C1 segment of cervical spinal cord (tissue), 14 donors: ENCODE data around the gene RIMS3.
"Not testable (repeated sequence)": the region's sequence is repeated elsewhere in the genome, so short reads cannot be mapped to it uniquely, and the experiment has no call there.

Experiments used
- DNase-seq, 14 donors: peaks; one replicate each; lab custom pipeline; 2025; lab: John Stamatoyannopoulos, UW

The RIMS3 gene

GRCh38 chr1:40594187-40594531, 71.3 kb downstream of the RIMS3 start:
- DNase-seq: no peak

DNA sequence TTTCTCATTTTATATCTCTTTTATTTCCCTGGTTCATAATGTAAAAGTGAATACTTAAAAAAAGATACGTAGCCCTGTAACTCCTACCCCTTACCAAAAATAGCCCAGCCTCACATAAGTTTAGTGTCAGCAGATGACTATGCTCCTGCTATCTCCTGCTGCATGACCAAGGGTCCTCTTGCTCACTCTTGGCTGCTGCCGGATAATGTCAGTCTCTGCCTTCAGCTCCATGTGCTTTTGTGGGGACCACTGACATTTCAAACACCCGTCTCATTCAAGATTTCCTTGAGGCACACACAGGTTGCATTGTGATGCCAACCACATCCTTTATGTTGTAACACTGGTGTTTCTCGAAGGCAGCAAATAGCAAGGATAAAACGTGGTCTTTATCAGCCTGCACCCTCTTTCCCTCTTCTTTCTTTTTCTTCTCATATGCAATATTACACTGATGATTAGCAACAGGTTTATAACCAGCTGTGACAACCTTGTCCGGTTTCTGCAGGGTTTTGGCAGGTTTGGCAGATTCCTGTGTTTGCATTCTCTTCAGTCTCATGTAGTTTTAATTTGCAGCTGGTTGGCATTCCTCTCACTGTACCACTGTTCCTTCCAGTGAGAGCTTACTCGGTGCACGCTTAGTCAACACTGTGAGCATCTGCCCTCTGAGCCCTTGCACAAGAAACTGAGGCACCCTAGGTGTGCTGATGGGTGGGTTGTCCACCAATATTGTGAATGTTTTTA, 71.9 kb downstream of the RIMS3 start:
- no peak for DNase-seq

DNA sequence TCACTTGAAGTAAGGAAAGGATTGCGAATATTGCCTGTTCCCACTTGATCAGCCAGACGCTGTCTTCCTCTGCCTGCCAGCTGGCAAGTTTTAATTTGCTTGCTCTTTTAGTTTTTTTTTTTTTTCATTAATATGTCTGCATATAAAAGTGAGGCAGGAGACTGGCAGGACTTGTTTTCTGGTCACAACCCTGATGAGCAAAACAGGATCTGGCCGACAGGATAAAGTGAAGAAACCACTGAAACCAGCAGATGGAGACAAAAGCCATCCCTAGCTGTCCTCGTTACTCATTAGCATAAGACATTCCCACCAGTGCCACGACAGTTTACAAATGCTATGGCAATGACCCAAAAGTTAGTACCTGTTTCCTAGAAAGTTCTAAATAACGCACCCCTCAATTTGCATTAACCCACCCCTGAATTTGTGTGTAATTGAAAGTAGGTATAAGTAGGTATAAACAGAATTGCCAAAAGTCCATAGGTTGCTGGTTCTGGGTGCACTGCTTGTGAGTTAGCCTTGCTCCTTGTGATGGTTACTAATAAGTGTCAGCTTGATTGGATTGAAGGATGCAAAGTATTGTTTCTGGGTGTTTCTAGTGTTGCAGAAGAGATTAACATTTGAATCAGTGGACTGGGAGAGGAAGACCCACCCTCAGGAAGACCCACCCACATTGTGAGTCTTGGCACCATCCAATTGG, 73.2 kb downstream of the RIMS3 start:
- peak in 2 of 14 donors; percentile 2 to 3 for DNase-seq

DNA sequence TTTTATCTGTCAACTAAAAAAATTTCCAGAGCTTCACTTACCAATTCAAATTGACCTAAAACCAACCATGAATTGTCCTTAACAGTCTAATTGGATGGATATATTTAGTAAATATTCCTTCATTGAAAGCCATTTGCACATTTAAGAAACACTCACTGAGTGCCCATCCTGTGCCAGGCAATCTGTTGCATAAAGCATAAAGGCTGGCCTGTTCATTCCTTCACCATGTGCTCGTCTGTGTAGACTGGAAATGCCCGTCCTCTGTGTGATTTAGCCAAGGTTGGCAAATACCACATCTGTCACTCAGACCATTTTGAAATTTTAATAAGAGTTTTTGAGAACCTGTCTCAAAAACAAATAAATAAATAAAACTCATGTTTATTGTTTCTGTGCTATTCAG, 76.9 kb downstream of the RIMS3 start:
- peak in 1 of 14 donors; percentile 1 for DNase-seq

DNA sequence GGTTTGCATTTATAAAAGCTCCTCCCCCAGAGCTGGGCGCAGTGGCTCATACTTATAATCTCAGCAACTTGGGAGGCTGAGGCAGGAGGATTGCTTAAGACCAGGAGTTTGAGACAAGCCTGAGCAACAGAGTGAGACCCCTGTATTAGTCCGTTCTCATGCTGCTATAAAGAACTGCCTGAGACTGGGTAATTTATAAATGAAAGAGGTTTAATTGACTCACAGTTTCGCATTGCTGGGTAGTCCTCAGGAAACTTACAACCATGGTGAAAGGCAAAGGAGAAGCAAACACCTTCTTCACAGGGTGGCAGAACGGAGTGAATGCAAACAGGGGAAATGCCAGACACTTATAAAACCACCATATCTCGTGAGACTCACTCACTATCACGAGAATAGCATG, 81.5 kb downstream of the RIMS3 start:
- no peak for DNase-seq

- no peak for DNase-seq
Observed at GRCh38 chr1:40582116-40582515, 83.4 kb downstream of the RIMS3 start.

GRCh38 chr1:40575336-40575735, 90.1 kb downstream of the RIMS3 start:
- no peak for DNase-seq

- DNase-seq: not testable (repeated sequence)
Observed at GRCh38 chr1:40574805-40575204, 90.7 kb downstream of the RIMS3 start.
